BE2C (cell line): ENCODE data around the gene ME3.

Experiments
- DNase-seq: peaks from one replicate; pipeline ENCODE4 v3.0.0-alpha.2; 2020
- H3K27me3 ChIP-seq: fragments of 250-450 bp; sonication (Bioruptor Pico); 2 replicates; pipeline ENCODE4 v1.5.1; 2020; ENCODE audit warnings: mild to moderate bottlenecking
- H3K36me3 ChIP-seq: fragments of 250-450 bp; sonication (Bioruptor Pico); 2 replicates; pipeline ENCODE4 v1.5.1; 2020; ENCODE audit warnings: mild to moderate bottlenecking
- H3K4me1 ChIP-seq: fragments of 250-450 bp; sonication (Bioruptor Pico); 2 replicates; pipeline ENCODE4 v1.5.1; 2020
- H3K4me3 ChIP-seq: 2 replicates; pipeline ENCODE4 v1.5.1; 2011; ENCODE audit warnings: low read depth, low read length
- H3K9me3 ChIP-seq: fragments of 250-450 bp; sonication (Bioruptor Pico); 2 replicates; pipeline ENCODE4 v1.5.1; 2020
- TF ChIP-seq, protein P1 (sequence below): IDR thresholded peaks from 2 replicates; pipeline ENCODE4 v1.5.1; 2012; ENCODE audit warnings: mild to moderate bottlenecking, low read depth, low read length

Gene ME3

DNA sequence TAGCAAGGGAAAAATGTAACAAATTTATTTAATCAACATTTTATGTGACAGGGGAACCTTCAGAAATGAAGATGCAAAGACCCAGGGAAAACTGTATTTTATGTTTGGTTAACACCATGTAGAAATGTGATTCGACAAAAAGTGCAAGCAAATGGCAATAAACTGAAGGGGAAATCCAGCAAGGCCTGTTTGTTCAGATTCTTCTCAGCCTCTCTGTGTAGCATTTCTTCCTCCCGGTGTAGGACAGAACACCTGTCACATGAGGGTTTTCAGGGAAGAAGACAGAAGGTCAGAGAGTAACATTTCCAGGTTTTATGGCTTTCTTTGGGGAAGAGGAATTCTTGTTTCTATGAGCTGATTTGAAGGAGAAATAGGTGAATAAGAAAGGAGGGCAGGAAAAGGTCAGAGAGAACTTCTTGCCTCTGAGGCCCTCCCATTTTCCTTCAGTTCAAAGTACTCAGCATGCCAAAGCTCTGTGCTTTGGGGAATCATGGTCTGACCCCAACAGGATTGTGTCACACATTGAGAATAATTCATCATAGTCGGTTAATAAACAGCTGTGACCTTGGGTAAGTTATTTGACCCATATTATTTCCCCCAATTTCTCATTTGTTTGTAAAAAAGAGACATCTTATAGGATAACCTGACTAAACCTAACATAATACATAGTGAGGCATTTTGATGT is 45.5 kb upstream of the ME3 start:
- Histone ChIP-seq H3K27me3 (no peaks in the 10 kb centered on the region), H3K4me1 (no peaks in the 10 kb centered on the region), H3K4me3 (no peak overlapping the region), H3K9me3 (no peaks in the 10 kb centered on the region), H3K36me3 (no peaks in the 10 kb centered on the region)
- TF ChIP-seq, protein P1, sequence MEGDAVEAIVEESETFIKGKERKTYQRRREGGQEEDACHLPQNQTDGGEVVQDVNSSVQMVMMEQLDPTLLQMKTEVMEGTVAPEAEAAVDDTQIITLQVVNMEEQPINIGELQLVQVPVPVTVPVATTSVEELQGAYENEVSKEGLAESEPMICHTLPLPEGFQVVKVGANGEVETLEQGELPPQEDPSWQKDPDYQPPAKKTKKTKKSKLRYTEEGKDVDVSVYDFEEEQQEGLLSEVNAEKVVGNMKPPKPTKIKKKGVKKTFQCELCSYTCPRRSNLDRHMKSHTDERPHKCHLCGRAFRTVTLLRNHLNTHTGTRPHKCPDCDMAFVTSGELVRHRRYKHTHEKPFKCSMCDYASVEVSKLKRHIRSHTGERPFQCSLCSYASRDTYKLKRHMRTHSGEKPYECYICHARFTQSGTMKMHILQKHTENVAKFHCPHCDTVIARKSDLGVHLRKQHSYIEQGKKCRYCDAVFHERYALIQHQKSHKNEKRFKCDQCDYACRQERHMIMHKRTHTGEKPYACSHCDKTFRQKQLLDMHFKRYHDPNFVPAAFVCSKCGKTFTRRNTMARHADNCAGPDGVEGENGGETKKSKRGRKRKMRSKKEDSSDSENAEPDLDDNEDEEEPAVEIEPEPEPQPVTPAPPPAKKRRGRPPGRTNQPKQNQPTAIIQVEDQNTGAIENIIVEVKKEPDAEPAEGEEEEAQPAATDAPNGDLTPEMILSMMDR, result no peak
- DNase-seq, result no peak

- Histone ChIP-seq H3K27me3 (no peaks in the 10 kb centered on the region), H3K9me3 (no peaks in the 10 kb centered on the region), H3K4me3 (no peak overlapping the region), H3K4me1 (no peaks in the 10 kb centered on the region), H3K36me3 (no peaks in the 10 kb centered on the region)
- TF ChIP-seq, protein P1, result no peak
- no peak for DNase-seq
Observed at GRCh38 chr11:86715611-86716010, 43.2 kb upstream of the ME3 start.

DNA sequence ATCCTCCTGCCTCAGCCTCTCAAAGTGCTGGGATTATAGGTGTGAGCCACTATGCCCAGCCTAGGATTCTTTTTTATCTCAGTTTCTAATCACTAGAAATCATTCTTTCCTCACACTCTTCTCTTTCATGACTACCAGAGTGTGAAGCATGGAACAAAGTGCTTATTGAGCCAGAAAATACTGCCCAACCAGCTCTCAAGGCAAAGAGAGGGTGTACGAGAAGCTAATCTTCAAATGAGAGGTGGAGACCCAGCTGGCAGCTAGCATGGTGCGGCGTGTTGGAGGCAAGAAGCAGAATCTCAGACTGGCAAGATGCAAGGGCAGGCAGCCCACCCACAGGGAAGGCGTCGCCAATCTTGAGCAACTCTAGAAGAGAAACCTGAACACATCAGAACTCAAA is 41.1 kb upstream of the ME3 start:
- H3K36me3 ChIP-seq, result no peaks in the 10 kb centered on the region
- H3K27me3 ChIP-seq, result no peaks in the 10 kb centered on the region
- TF ChIP-seq, protein P1, result no peak
- DNase-seq, result no peak
- H3K4me1 ChIP-seq, result no peaks in the 10 kb centered on the region
- H3K4me3 ChIP-seq, result no peak overlapping the region
- H3K9me3 ChIP-seq, result no peaks in the 10 kb centered on the region

- H3K4me1 ChIP-seq, result no peaks in the 10 kb centered on the region
- no peak overlapping the region for H3K4me3 ChIP-seq
Observed at GRCh38 chr11:86710936-86711335, 38.5 kb upstream of the ME3 start.

GRCh38 chr11:86708669-86709068 is 36.3 kb upstream of the ME3 start:
- H3K4me3 ChIP-seq, result no peak overlapping the region
- H3K36me3 ChIP-seq, result no peaks in the 10 kb centered on the region
- DNase-seq, result no peak
- H3K27me3 ChIP-seq, result peaks cover 4% of the 10 kb centered on the region
- no peaks in the 10 kb centered on the region for H3K4me1 ChIP-seq
- H3K9me3 ChIP-seq, result no peaks in the 10 kb centered on the region
- TF ChIP-seq, protein P1, result no peak

More at GRCh38 chr11:86710936-86711335, 38.5 kb upstream of the ME3 start:
- no peaks in the 10 kb centered on the region for H3K9me3 ChIP-seq
- H3K36me3 ChIP-seq, result no peaks in the 10 kb centered on the region
- H3K27me3 ChIP-seq, result peaks cover 4% of the 10 kb centered on the region
- DNase-seq, result no peak
- TF ChIP-seq, protein P1, result no peak

DNA sequence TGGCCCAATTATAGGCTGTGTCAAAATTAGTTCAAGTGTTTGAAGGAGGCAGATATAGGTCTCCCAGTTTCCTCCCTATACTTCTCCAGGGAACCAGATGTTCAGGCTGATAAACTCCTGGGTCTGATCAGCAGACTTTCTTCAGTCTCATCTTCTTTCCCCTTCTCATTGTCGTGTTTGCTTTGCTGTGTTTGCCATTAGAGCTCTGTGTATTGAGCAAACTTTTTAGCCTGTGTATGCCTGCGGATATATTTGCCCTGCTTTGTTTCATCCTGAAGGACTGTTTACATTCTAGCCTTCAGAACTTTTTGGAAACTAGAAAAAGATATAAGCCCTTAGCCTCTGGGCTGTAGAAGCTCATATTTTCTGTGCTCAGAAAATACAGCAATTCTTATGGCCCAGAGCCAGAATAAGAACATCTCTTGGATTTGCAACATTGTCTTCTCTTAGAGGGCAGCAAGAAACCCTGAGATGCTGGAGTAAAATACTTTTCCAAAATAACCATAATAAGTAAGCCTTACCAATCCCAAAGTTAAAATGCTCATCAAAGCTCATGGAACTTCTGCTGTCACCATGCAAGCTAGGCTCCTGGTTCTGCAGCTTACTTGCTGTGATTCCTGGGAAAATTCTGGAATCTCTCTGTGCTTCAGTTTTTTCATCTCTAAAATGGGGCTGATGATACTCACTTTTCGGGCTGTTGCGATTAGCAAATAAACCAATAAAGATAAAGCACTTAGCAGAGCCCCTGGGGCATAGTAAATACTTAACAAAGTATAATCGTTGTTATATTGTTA is 34.1 kb upstream of the ME3 start:
- Histone ChIP-seq H3K9me3 (no peaks in the 10 kb centered on the region), H3K36me3 (no peaks in the 10 kb centered on the region), H3K27me3 (peaks cover 4% of the 10 kb centered on the region), H3K4me1 (no peaks in the 10 kb centered on the region), H3K4me3 (no peak overlapping the region)
- DNase-seq, result no peak
- TF ChIP-seq, protein P1, result no peak
